DMS 273 treated with DMSO at 0.1 percent for 48 hours (cell line): Measurements from ENCODE around the gene SOD1.
"Not testable (repeated sequence)": the region's sequence is repeated elsewhere in the genome, so short reads cannot be mapped to it uniquely, and the experiment has no call there.

ENCODE experiments used
- DNase-seq: peaks from one replicate; lab custom pipeline; 2025; lab: John Stamatoyannopoulos, UW

Gene SOD1

DNA sequence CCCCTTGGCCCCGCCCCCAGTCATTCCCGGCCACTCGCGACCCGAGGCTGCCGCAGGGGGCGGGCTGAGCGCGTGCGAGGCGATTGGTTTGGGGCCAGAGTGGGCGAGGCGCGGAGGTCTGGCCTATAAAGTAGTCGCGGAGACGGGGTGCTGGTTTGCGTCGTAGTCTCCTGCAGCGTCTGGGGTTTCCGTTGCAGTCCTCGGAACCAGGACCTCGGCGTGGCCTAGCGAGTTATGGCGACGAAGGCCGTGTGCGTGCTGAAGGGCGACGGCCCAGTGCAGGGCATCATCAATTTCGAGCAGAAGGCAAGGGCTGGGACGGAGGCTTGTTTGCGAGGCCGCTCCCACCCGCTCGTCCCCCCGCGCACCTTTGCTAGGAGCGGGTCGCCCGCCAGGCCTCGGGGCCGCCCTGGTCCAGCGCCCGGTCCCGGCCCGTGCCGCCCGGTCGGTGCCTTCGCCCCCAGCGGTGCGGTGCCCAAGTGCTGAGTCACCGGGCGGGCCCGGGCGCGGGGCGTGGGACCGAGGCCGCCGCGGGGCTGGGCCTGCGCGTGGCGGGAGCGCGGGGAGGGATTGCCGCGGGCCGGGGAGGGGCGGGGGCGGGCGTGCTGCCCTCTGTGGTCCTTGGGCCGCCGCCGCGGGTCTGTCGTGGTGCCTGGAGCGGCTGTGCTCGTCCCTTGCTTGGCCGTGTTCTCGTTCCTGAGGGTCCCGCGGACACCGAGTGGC, at the start of gene SOD1:
Gene SOD1 (plus strand): TSS at position 158 of the 723 bp plus-strand sequence. CDS start 77 bp downstream, at position 235.
- peak; percentile 87 for DNase-seq

DNA sequence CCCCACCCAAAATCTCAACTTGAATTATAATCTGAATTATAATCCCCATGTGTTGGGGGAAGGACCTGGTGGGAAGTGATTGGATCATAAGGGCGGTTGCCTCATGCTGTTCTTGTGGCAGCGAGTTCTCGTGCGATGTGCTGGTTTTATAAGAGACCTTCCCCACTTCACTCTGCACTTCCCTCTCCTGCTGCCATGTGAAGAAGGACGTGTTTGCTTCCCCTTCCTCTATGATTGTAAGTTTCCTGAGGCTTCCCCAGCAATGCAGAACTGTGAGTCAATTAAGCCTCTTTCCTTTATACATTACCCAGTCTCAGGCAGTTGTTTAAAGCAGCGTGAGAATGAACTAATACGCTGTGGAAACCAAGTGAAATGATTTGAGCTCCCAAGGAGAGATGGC, 48.0 kb upstream of the SOD1 start:
- no peak for DNase-seq

DNA sequence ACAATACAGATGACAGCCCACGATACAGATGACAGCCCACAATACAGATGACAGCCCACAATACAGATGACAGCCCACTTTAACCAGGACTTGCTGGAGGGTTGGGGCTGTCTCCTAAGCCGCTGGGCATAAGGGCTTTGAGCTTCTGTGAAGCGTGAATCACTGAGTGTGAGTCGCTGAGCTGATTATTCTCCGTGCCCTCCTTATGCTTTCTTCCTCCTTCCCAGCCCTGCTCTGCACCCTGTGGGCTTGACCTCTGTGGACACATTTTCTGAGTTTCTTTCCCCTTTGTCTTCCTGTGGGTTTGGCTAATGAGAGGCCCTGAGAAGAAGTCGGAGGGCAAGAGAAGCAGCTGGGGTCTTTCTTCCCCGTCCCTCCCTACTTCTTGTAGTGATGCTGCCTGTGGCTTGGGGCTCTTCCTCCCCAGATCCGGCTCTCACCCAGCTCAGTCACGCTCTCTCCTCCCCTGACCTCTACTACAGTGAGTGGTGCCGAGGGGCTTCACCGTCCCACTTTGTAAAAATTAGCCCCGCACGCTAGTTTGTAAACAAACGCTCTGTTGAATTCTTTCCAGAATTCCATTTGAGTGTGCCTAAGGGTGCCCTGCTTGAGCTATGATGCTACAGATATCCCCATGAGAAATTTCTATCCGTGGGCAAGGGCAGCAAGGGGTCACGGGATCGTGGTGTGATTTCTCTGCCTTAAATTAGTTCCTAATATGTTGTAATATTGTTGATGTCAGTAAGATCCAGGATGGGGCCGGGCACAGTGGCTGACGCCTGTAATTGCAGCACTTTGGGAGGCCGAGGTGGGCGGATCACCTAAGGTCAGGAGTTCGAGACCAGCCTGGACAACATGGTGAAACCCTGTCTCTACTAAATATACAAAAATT, 46.4 kb upstream of the SOD1 start:
- no peak for DNase-seq

DNA sequence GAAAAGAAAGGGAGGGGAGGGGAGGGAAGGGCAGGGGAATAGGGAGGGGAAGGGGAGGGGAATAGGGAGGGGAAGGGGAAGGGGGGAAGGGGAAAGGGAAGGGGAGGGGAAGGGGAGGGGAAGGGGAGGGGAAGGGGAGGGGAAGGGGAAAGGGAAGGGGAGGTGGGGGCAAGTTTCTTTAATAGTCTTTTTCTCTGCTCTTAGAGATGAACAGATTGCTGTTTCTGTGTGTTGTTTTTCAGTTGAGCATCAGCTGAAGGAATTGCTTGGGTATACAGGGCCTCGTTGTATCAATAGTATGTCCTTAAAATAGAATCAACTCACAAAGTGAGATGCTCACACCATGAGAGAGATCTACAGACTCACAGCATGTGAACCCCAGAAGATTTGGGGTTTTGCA, 44.8 kb upstream of the SOD1 start:
- DNase-seq = no peak

DNA sequence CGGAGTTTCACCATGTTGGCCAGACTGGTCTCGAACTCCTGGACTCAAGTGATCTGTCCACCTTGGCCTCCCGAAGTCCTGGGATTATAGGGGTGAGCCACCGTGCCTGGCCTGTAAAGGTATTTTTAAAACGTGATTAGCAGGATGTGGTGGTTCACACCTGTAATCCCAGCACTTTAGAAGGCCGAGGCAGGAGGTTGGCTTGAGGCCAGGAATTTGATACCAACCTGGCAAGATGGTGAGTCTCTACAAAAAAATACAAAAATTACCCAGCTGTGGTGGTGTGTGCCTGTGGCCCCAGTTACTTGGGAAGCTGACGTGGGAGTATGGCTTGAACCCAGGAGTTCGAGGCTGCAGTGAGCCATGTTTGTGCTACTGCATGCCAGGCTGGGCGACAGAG, 43.3 kb upstream of the SOD1 start:
- no peak for DNase-seq

DNA sequence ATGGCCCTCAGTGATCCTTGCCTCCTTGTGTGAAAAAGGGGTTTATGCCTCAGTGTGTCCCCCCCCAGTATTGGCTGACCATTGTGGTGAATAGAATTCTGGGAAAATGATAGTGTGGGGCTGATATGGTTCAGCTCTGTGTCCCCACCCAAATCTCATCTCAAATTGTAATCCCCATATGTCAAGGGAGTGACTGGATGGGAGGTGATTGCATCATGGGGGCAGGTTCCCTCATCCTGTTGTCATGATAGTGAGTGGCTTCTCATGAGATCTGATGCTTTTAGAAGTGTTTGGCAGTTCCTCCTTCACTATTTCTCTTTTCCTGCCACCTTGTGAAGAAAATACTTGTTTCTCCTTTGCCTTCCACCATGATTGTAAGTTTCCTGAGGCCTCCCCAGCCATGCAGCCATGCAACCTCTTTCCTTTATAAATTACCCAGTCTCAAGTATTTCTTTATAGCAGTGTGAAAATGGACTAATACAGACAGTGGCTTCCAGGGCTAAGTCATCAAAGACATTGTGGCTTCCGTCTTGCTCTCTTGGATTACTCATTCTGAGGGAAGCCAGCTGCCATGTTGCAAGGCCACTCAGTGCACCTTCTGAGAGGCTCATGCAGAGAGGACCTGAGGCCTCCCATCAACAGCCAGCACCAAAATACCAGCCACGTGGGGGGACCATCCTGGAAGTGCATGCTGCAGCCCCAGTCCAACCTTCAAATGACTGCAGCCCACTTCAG, 40.6 kb upstream of the SOD1 start:
- no peak for DNase-seq

DNA sequence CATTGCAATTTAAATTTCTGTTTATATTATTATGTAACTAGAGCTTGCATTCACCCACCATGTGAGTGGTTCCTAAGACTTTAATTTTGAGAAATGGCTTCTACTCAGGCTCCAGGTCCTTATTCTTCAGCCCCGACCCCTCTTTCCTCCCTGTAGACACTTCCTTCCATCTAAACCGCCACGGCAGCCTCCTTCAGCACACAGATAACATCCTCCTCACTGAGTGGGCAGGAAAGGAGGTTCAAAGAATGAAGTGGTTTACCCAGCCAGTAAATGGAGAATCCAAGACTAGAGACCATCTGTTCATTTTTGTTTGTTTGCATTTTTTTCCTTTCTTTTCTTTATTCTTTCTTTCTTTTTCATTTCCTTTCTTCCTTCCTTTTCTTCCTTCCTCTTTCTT, 37.1 kb upstream of the SOD1 start:
- DNase-seq = no peak

DNA sequence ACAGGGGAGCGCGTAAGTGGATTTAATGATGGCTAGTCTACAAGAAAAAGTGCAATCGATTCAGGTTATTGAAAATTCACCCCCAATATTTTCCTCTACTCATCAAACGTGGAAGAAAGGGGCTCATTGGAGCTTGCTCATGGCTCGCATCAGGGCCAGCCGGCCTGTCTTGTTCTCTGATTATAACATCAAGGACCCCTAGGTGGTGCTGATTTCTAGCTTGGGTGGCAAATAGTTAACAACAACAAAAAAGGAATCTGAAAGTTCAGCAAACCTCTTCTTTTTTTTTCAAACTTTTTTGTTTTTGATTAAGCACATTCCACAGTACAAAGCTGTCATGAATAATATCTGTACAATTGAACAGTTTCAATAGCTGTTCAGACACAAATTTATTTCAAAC, 35.8 kb upstream of the SOD1 start:
- no peak for DNase-seq

DNA sequence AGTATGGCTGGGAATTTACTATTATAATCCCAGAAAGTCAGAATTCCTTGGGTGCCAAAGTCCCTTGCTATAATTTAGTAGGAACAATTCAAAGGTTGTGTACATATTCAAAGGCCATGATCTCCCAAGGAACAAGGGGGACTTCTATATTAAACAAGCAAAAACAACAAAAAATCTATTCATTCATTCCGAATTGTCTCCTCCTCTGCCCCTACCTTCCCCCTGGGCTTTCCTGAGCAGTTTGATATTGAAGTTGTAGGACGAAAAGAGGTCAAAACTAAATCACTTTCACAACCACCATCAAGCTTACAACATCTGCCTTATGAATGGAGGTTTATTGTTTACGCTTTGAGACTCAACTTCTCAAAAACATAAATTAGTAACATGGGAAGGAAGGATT, 35.3 kb upstream of the SOD1 start:
- DNase-seq = no peak

DNA sequence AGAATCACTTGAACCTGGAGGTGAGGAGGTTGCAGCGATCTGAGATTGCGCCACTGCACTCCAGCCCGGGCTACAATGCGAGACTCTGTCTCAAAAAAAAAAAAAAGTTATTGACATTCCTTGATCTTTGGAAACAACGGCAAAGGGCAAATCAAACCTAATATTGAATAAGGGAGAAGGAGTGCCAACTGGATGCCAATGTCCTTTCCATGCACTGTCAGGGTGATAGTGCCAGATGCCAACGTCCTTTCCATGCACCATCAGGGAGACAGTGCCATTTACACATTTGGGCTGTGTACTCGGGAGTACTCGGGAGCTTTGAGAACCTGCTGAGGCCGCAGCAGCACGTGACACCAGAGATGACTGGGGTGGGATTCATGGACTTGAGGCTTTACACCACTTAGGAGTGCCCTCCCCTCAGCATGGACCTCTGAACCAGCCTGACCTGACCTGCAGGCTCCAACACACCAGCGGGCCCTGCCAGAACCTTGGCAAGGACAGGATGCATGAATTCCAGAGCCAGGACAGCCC, 34.5 kb upstream of the SOD1 start:
- DNase-seq = no peak

DNA sequence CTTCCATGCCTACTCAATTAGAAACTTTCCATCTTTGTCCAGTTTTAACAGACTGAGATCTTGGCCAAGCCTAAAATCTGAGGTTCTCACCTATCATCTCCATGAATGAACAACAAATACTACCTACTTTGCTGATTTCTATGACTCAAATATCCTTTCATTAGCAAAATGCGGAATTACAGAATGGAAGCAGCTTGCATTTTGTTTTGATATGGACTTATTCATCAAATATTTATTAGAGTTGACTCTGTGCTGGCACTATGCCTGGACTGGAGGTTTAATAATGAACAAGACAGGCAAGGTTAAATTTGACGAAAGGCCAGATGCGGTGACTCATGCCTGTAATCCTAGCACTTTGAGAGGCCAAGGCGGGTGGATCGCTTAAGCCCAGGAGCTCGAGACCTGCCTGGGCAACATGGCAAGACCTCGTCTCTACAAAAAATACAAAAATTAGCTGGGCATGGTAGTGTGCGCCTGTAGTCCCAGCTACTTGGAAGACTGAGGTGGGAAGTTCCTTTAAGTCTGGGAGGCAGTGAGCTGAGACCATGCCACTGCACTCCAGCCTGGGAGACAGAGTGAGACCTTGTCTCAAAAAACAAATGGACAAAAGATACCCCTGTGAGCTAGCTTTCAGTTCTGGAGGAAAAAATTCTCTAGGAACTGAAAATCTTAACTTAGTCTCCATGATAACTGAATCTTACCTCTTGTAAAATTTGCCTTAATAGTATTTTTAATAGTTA, 29.4 kb upstream of the SOD1 start:
- peak; percentile 53 for DNase-seq

DNA sequence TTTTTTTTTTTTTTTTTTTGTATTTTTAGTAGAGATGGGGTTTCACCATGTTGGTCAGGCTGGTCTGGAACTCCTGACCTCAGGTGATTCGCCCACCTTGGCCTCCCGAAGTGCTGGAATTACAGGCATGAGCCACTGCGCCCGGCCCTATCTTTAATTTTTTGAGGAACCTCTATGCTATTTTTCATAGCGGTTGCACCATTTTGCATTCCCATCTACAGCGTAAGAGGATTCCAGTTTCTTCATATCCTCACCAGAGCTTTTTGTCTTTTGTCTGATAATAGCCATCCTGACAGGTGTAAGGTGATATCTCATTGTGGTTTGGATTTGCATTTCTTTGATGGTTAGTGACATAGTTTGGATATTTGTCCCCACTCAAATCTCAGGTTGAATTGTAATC, 27.6 kb upstream of the SOD1 start:
- not testable (repeated sequence) for DNase-seq

DNA sequence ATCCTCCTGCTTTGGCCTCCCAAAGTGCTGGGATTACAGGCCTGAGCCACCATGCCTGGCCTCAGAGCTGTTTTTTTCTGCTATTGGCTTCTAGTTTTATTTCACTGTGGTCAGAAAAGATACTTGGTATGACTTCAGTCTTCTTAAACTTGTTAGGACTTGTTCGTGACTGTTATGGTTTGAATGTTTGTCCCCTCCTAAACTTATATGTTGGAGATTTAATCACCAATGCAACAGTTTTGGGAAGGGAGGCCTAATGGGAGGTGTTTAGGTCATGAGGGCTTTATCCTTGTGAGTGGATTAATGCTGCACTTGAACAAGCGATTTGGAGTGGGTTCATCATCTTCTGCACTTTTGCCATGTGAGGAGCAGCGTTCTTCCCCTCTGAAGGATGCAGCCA, 24.5 kb upstream of the SOD1 start:
- DNase-seq = no peak

DNA sequence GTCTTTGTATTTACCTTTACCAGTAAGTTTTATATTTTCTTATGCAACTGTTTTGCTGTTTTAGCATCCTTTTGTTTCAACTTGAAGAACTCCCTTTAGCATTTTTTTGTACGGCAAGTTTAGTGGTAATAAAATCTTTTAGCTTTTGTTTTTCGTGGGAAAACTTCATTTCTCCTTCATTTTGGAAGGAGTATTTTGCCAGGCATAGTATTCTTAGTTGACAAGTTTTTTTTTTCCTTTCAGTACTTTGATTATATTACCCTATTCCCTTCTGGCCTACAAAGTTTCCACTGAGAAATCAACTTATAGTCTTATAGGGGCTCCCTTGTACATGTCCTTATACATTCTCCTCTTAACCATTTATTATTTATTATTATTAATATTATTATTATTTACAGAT, 22.6 kb upstream of the SOD1 start:
- no peak for DNase-seq

DNA sequence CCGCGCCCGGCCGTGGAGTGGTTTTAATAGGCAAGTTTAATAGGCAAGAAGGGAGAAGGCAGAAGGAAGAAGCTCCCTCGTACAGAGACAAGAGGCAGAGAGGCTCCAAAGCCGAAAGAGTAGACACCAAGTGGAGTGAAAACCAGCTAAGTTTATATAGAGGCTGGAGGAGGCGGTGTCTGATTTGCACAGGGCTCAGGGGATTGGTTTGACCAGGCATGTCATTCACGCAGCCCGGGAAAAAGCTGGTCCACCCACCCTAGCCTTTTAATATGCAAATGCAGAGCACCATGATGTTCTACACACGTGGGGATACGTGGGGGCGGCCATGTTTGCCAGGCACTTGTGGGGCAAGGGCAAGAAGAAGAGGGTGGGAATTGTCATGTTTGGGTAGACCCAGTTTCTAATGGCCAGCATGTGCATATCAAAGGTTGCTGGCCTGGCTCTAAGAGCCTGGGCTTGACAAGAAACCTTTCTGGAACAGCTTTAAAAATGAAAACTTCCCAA, 18.0 kb upstream of the SOD1 start:
- DNase-seq = no peak

DNA sequence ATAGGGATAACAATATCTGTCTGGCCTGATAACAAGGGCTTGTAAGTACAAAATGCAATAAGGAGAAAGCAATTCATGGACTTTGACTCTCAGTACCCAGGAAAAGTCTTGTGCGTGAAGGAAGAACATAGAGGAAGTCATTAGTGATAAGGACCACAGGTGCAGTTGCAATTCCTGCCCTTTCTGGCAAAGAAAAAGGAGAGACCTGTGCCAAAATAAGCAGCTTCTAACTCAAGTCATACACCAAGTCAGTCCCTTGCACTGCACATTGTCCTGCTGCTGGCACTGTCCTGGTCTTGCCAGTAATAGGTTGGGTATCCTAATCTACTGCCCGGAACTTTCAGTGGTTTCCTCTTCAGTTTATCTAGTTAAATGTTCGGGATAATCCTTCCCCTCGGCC, 14.8 kb upstream of the SOD1 start:
- no peak for DNase-seq

DNA sequence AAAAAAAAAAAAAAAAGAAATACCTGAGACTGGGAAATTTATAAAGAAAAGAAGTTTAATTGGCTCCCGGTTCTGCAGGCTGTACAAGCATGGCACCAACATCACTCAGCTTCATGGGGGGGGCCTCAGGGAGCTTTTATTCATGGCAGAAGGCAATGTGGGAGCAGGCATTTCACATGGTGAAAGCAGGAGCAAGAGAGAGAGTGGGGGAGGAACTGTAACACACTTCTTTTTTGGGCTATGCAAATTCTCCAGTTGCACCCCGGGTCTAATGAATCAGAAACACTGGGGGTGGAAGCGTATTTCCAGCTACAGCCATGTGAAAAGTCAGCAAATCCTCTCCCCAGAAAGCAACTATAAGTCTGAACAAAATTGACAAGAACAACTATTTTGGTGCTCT, 11.8 kb upstream of the SOD1 start:
- DNase-seq = no peak

DNA sequence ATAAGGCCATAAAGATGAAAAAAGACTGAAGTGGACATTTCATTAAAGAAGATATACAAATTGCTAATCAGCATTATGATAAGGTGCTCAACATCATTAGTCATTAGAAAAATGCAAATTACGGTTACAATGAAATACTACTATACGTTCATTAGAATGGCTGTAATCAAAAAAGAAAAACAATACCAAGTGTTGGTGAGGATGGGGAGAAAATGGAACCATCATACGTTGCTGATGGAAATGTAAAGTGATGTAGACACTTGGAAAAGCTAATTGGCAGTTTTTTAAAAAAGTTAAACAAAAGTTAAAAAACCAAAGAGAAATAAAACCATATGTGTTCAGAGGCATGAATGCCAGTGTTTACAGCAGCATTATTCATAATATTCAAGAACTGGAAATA, 8.6 kb upstream of the SOD1 start:
- no peak for DNase-seq

DNA sequence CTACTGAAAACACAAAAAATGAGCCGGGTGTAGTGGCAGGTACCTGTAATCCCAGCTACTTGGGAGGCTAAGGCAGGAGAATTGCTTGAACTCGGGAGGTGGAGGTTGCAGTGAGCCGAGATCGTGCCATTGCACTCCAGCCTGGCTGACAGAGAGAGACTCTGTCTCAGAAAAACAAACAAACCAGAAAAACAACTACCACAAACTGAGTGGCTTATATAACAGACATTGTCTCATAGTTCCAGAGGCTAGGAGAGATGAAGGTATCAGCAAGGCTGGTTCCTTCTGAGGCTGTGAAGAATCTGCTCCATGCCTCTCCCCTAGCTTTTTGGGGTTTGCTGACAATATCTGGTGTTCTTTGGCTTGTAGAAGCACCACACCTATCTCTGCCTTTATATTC, 8.0 kb upstream of the SOD1 start:
- DNase-seq = not testable (repeated sequence)

DNA sequence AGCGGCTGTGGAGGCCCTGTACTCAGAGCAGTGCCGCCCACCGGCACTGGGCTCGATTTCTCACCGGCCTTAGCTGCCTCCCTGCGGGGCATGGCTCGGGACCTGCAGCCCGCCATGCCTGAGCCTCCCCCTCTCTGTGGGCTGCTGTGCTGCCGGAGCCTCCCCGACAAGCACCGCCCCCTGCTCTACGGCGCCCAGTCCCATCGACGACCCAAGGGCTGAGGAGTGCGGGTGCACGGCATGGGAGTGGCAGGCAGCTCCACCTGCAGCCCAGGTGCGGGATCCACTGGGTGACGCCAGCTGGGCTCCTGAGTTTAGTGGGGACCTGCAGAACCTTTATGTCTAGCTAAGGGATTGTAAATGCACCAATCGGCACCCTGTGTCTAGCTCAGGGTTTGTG, 5.2 kb upstream of the SOD1 start:
- no peak for DNase-seq

DNA sequence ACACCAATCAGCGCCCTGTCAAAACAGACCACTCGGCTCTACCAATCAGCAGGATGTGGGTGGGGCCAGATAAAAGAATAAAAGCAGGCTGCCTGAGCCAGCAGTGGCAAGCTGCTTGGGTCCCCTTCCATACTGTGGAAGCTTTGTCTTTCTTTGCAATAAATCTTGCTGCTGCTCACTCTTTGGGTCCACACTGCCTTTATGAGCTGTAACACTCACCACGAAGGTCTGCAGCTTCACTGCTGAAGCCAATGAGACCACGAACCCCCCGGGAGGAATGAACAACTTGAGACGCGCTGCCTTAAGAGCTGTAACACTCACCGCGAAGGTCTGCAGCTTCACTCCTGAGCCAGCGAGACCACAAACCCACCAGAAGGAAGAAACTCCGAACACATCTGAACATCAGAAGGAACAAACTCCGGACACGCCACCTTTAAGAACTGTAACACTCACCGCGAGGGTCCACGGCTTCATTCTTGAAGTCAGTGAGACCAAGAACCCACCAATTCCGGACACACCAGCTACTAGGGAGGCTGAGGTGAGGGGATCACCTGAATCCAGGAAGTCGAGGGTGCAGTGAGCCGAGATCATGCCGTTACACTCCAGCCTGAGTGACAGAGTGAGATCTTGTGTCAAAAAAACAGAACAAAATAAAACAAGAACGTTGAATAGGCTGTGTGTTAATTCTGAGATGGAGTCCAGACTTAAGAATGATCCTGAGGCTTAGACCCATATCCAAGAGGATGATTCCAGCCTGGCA, 4.5 kb upstream of the SOD1 start:
- DNase-seq = not testable (repeated sequence)
